ENCODE results near the gene CHCHD3. TPM values are rescaled to one million over a fixed set of nuclear protein-coding genes. Genes with fewer than 3 reads are reported as not detected.

CHCHD3 gene
- polyA plus RNA-seq, 3 donors, result 30.5 to 56.7 (median 48.8) TPM

DNA sequence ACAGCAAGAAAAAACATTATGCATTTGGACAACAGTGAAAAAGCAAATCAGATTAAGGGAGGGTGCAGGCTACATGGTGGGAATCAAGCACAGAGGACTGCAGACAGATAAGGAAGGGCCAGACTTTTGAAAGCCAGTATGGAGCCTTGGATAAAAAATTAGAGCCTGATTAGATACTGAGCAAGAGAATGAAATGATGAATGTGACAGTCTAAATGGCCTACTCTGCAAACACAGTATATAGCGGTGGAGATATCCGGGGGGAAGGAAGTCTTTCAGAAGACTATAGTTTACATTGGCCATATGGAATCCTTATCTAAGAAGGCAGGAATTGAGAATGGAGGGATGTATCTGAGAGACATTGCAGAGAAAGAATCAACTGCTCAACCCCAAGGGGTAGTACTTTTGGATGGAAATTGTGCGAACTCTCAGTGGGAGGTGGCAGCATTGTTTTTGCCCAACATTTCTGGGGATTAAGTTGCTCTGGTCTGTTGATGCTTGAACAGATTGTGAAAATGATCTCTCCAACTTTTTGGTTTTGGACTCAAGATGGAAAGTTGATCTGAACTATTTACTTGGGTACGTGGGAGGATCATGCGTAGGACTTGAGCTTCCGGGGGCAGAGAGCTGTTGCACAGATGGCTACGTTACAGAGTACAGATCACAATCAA is 39.4 kb upstream of the CHCHD3 start:
- TF ChIP-seq, protein P1, sequence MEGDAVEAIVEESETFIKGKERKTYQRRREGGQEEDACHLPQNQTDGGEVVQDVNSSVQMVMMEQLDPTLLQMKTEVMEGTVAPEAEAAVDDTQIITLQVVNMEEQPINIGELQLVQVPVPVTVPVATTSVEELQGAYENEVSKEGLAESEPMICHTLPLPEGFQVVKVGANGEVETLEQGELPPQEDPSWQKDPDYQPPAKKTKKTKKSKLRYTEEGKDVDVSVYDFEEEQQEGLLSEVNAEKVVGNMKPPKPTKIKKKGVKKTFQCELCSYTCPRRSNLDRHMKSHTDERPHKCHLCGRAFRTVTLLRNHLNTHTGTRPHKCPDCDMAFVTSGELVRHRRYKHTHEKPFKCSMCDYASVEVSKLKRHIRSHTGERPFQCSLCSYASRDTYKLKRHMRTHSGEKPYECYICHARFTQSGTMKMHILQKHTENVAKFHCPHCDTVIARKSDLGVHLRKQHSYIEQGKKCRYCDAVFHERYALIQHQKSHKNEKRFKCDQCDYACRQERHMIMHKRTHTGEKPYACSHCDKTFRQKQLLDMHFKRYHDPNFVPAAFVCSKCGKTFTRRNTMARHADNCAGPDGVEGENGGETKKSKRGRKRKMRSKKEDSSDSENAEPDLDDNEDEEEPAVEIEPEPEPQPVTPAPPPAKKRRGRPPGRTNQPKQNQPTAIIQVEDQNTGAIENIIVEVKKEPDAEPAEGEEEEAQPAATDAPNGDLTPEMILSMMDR (IDR thresholded peaks at IDR 0.05), result no peak
- no peak overlapping the region for H3K4me2 ChIP-seq (replicated peaks; ENCODE audit: extremely low read depth, low read length, poor library complexity, severe bottlenecking)
- no peak overlapping the region for H3K27ac Mint-ChIP-seq

DNA sequence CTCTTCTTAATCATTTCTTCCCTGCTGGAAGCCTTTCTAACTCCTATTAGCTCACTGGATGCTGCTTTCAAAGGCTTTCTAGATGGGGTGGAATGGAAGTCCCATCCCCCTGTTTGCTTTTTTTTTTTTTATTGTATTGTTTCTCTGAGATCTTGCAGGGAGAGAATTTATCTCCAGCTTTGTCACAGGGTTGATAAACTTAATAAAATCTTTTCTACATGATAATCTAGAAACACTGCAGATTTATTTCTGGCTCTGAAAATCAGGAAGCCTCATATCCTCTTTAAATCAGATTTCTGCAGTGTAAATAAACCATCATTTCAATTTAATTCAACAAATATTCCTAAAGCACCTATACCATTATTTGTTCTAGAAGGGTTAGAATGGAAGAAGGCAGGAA is 37.2 kb upstream of the CHCHD3 start:
- Histone ChIP-seq H3K9me3 (replicated peaks in 1 of 2; ENCODE audit: control insufficient read depth in 1 of 2, insufficient read depth in 1 of 2, low read length in 2 of 2) (no peaks in the 10 kb centered on the region), H3K27me3 (ENCODE audit: control insufficient read depth in 2 of 2, insufficient read depth in 2 of 2, low read length in 2 of 2) (no peaks in the 10 kb centered on the region), H3K36me3 (replicated peaks in 1 of 2; ENCODE audit: control insufficient read depth in 1 of 2, insufficient read depth in 2 of 2, low read length in 2 of 2) (no peaks in the 10 kb centered on the region), H3K27ac (ENCODE audit: low read depth in 1 of 2, low read length in 2 of 2) (no peak overlapping the region), H4K20me1 (ENCODE audit: insufficient read depth, low read length) (no peaks in the 10 kb centered on the region), H3K4me3 (replicated peaks in 1 of 3; ENCODE audit: low read depth in 2 of 3, low read length in 3 of 3) (no peak overlapping the region), H3K4me2 (replicated peaks; ENCODE audit: extremely low read depth, low read length, poor library complexity, severe bottlenecking) (no peak overlapping the region), H3K4me1 (ENCODE audit: control insufficient read depth in 1 of 2, insufficient read depth in 2 of 2, low read length in 2 of 2) (no peaks in the 10 kb centered on the region), H2AFZ (ENCODE audit: insufficient read depth, low read depth, low read length, poor library complexity, severe bottlenecking) (no peak overlapping the region), H3K79me2 (ENCODE audit: insufficient read depth, low read length) (no peaks in the 10 kb centered on the region), H3K9ac (ENCODE audit: insufficient read depth, low read length, poor library complexity, severe bottlenecking) (no peak overlapping the region)
- TF ChIP-seq, protein P1 (IDR thresholded peaks at IDR 0.05), result no peak
- no peak overlapping the region for H3K4me3 Mint-ChIP-seq
- DNase-seq, result no peak
- H3K36me3 Mint-ChIP-seq, result no peaks in the 10 kb centered on the region
- no peaks in the 10 kb centered on the region for H3K4me1 Mint-ChIP-seq
- intact Hi-C loops (cut with micrococcal nuclease), result no loop called here
- H3K27ac Mint-ChIP-seq, result no peak overlapping the region
- peaks cover 2 to 3% (median 2%) of the 10 kb centered on the region in 3 donors for H3K27me3 Mint-ChIP-seq (ENCODE audit: low read depth in 3 of 3)
- H3K9me3 Mint-ChIP-seq, result peaks cover 0 to 4% (median 0%) of the 10 kb centered on the region in 7 donors

More for the DNA sequence above, 39.4 kb upstream of the CHCHD3 start:
- intact Hi-C loops (cut with micrococcal nuclease), result no loop called here
- Mint-ChIP-seq H3K9me3 (peaks cover 0 to 4% (median 1%) of the 10 kb centered on the region in 7 donors), H3K27me3 (ENCODE audit: low read depth in 3 of 3) (peaks cover 2 to 3% (median 2%) of the 10 kb centered on the region in 3 donors), H3K36me3 (no peaks in the 10 kb centered on the region), H3K4me3 (no peak overlapping the region), H3K4me1 (no peaks in the 10 kb centered on the region)
- Histone ChIP-seq H3K79me2 (ENCODE audit: insufficient read depth, low read length) (no peaks in the 10 kb centered on the region), H3K4me3 (replicated peaks in 1 of 3; ENCODE audit: low read depth in 2 of 3, low read length in 3 of 3) (no peak overlapping the region), H2AFZ (ENCODE audit: insufficient read depth, low read depth, low read length, poor library complexity, severe bottlenecking) (no peak overlapping the region), H3K27ac (ENCODE audit: low read depth in 1 of 2, low read length in 2 of 2) (no peak overlapping the region), H3K9ac (ENCODE audit: insufficient read depth, low read length, poor library complexity, severe bottlenecking) (no peak overlapping the region), H3K27me3 (ENCODE audit: control insufficient read depth in 2 of 2, insufficient read depth in 2 of 2, low read length in 2 of 2) (no peaks in the 10 kb centered on the region), H3K4me1 (ENCODE audit: control insufficient read depth in 1 of 2, insufficient read depth in 2 of 2, low read length in 2 of 2) (no peaks in the 10 kb centered on the region), H3K9me3 (replicated peaks in 1 of 2; ENCODE audit: control insufficient read depth in 1 of 2, insufficient read depth in 1 of 2, low read length in 2 of 2) (no peaks in the 10 kb centered on the region), H3K36me3 (replicated peaks in 1 of 2; ENCODE audit: control insufficient read depth in 1 of 2, insufficient read depth in 2 of 2, low read length in 2 of 2) (no peaks in the 10 kb centered on the region), H4K20me1 (ENCODE audit: insufficient read depth, low read length) (no peaks in the 10 kb centered on the region)
- 100% methylated on average over 4 of the region's 7 CpGs for WGBS (ENCODE audit: insufficient coverage)
- DNase-seq, result no peak
